ENCODE results near the gene ZSCAN2.

The ZSCAN2 gene

GRCh38 chr15:84659904-84660781, 59.3 kb downstream of the ZSCAN2 start:
- no peak for DNase-seq (ENCODE audit: insufficient read length, low spot score)
- FAIRE-seq, result no peak

GRCh38 chr15:84661001-84661400, 60.2 kb downstream of the ZSCAN2 start:
- no peak for DNase-seq (ENCODE audit: insufficient read length, low spot score)
- FAIRE-seq, result no peak

GRCh38 chr15:84666373-84666772, 65.6 kb downstream of the ZSCAN2 start:
- no peak for FAIRE-seq
- DNase-seq (ENCODE audit: insufficient read length, low spot score), result no peak

- DNase-seq (ENCODE audit: insufficient read length, low spot score) (no peak), FAIRE-seq (no peak)
Observed at GRCh38 chr15:84668221-84668982, 67.6 kb downstream of the ZSCAN2 start.

- DNase-seq (ENCODE audit: insufficient read length, low spot score), result no peak
- no peak for FAIRE-seq
Observed at GRCh38 chr15:84669726-84670125, 68.9 kb downstream of the ZSCAN2 start.

GRCh38 chr15:84671211-84671610, 70.4 kb downstream of the ZSCAN2 start:
- no peak for FAIRE-seq

More at GRCh38 chr15:84671211-84671610, 70.4 kb downstream of the ZSCAN2 start:
- DNase-seq (ENCODE audit: insufficient read length, low spot score), result no peak
